Kidney tubule cell (primary cell): ENCODE data around the gene LRRC41.
"Not testable (repeated sequence)": the region's sequence is repeated elsewhere in the genome, so short reads cannot be mapped to it uniquely, and the experiment has no call there.

Experiments used
- DNase-seq: peaks from one replicate; pipeline ENCODE4 v3.0.0-alpha.2; 2018; ENCODE audit warnings: low spot score

The LRRC41 gene

DNA sequence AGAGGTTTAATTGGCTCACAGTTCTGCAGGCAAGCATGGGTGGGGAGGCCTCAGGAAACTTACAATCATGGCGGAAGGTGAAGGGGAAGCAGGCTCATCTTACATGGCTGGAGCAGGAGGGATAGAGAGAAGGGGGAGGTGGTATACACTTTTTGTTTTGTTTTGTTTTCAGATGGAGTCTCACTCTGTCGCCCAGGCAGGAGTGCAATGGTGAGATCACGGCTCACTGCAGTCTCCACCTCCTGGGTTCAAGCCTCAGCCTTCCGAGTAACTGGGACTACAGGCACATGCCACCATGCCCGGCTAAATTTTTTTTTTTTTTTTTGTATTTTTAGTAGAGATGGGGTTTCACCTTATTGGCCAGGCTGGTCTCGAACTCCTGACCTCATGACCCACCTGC is 18.8 kb upstream of the LRRC41 start:
- DNase-seq: not testable (repeated sequence)

DNA sequence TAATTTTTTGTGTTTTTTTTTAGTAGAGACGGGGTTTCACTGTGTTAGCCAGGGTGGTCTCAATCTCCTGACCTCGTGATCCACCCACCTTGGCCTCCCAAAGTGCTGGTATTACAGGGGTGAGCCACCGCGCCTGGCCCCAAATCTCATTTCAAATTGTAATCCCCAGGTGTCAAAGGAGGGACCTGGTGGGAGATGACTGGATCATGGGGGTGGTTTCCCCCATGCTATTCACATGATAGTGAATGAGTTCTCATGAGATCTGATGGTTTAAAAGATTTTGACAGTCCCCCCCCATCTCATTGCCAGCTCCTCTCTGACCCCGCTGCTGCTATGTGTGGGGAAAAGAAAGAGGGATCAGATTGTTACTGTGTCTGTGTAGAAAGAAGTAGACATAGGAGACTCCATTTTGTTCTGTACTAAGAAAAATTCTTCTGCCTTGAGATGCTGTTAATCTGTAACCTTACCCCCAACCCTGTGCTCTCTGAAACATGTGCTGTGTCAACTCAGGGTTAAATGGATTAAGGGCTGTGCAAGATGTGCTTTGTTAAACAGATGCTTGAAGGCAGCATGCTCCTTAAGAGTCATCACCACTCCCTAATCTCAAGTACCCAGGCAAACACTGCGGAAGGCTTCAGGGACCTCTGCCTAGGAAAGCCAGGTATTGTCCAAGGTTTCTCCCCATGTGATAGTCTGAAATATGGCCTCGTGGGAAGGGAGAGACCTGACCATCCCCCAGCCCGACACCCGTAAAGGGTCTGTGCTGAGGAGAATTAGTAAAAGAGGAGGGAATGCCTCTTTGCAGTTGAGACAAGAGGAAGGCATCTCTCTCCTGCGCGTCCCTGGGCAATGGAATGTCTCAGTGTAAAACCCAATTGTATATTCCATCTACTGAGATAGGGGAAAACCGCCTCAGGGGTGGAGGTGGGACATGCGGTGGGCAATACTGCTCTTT is 16.8 kb upstream of the LRRC41 start:
- not testable (repeated sequence) for DNase-seq

DNA sequence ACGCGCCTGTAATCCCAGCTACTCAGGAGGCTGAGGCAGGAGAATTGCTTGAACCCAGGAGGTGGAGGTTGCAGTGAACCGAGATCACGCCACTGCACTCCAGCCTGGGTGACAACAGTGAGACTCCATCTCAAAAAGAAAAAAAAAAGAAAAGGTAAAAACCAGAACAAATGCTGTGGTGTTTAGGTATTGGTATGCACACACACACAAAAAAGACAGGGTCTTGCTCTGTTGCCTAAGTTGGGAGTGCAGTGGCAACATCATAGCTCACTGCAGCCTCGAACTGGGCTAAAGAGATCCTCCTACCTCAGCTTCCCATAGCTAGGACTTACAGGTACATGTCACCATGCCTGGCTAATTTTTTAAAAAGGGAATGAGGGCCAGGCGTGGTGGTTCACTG is 15.9 kb upstream of the LRRC41 start:
- DNase-seq: not testable (repeated sequence)

DNA sequence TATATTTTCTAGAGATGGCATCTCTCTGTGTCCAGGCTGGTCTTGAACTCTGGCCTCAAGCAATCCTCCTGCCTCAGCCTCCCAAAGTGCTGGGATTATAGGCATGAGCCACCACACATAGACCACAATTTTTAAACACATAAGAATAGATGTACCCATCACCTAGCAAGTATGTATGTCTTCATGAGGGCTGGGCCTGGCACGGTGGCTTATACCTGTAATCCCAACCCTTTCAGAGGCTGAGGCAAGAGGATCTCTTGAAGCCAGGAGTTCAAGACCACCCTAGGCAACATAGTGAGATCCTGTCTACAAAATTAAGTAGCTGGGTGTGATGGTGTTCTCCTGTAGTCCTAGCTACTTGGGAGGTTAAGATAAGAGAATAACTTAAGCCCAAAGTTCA is 13.9 kb upstream of the LRRC41 start:
- DNase-seq: no peak

DNA sequence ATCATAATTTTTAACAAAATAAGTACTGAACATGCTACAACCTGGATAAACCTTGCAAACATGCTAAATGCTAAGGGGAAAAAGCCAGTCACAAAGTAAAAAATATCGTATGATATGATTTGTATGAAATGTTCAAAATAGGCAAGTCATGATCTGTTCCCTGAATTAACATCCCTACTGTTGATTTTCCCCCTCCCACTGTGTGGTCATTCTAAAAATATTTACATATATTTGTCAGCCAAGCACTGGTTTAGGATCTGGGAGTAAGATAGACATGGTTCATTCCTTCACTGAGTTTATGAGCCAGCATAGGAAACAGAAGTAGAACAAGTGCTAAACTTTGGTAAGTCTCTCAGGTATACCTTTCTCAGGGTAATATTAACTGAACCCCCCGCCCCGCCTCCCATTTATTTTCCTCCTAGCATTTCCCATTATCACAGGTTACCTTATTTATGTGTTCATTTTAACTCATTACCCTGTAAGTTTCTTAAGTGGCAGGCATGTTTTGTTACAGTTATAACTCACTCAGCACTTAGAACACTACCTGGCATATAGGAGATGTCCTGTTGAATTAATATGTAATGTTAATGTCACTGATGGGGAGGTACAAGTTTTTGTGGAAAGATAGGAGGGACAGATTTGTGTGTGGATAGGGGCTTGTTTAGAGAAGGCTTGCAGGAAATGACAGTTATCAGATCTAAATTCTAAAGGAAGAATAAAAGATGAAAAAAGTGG is 12.4 kb upstream of the LRRC41 start:
- DNase-seq: peak; percentile 42

DNA sequence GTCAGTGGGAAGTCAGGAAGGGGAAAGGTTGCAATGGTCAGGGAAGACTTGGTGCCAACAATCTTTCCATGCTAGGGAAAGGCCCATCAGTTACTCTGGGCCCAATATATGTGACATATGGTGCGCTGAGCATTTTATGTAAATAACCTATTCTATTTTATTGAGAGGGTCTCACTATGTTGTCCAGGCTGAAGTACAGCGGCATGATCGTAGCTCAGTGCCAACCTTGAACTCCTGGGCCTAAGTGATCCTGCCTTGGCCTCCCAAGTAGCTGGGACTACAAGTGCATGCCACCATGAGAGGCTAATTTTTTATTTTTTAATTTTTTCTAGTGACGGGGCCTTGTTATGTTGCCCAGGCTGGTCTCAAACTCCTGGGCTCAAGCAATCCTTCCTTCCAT is 6.9 kb upstream of the LRRC41 start:
- DNase-seq: no peak

DNA sequence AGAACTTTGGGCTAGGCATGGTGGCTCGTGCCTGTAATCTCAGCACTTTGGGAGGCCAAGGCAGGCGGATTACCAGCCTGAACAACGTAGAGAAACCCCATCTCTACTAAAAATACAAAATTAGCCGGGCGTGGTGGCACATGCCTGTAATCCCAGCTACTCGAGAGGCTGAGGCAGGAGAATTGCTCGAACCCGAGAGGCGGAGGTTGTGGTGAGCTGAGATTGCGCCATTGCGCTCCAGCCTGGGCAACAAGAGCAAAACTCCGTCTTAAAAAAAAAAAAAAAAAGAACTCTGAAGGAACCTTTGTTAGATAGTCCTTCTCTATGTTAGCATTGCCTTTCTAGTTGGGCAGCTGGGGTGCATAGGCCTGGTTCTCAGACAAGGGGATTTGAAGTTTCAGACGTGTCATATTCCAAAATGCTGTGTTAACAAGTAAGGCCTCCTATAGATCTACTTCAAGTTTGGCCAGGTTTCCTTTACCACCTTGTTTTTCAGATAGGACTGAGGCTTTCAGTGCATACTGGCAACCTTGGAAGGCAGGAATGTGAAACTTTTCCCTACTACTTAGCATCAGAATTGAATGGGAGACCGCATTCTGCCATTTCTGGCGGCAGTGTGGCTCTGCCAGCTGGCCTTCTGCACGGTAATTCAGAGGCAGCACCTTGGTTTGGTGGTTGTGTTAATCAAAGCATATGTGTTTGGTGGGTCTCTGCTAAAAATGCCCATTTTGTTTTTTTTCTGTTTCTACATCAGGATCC is 6.2 kb upstream of the LRRC41 start:
- DNase-seq: no peak

DNA sequence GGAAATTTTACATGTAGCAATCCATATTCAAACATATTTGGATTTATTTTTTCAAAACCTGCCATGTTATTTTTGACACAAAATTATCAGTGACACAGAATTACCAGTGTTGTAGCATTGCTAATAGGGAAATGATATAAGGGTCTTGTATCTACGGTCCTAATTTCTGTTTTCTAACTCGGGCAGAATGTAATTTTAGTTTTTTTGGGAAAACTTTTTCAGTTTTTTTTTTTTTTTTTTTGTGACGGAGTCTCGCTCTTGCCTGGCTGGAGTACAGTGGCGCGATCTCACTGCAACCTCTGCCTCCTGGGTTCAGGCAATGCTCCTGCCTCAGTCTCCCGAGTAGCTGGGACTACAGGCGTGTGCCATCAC is 2.7 kb upstream of the LRRC41 start:
- DNase-seq: no peak

DNA sequence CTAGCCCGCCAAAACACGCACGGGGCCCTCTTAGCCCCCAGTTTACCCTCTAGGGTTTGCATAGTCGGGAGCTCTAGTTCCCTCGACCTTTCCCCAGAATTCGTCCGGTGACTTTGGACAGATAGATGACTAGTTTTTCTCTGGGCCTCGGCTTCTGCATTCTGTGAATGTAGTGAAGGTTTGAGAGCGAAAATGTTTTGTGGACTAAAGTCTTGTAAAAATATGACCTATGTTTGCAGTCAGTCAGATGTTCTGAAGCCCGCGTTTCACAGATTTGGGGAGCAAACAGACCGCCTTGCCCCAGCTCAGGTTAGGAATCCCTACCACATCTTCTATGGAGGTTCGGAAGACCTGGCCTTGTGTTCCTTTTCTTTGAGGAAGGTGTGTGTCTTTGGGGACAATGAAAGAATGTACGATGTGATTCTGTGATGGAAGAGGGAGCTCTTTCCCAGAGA is 483 bp upstream of the LRRC41 start:
- DNase-seq: no peak

DNA sequence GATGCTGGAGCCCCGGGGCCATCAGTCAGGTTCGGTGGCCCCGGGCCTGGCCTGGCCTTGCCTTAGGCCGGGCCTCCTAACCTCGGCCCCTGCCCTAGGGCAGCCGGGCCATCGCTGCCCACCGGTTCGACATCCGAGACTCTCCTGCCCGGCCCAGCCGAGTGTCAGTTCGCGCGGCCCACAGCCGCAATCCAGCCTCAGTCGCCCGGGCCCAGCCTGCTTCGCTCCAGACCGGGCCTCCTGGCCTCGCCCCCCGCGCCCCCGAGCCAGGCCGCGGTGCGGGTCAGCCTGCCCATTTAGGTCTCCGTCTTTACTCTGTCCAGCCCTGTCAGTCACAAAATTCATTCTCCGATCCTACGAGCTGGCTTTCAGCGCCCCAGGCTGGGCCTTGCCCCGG is 777 bp downstream of the LRRC41 start:
- DNase-seq: peak; percentile 37

DNA sequence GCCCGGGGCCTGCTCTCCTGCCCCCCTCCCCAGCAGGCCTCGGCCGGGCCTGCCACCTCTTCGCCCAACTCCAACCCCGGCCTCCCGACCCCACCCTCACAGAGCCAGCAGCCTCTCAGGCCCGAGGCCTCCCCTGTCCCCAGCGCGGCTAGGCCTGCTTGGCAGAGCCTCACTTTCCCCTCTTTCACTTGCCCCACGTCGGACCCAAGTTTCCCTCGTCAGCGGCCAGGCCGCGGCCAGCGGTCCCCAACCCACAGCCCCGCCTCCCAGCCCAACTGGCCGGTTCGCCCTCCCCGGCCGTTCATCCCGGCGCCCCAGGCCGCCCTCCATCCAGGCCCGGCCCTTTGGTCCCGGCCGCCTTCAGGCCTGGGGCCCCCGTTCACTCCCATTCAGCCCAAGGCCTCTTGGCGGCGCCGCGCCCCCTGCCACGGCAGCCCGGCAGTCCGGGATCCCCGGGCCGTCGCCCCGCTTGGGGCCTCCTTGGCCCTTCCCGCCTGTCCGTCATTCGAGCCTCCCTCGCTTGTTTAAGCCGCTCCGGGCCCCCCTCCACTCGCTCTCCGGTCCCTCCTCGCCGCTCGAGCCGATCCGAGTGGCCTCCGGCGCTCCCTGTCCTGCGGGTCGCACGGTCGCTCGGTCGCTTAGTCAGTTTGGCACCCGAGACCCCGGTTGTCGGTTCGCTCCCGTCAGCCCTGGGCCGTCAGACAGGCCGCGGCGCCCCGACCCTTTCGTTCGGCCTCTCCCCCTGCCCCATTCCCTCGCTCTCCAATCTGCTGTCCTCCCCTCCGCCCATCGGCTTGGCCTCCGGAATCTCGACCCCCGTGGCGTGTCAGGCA is 1.4 kb downstream of the LRRC41 start:
- peak; percentile 61 for DNase-seq

DNA sequence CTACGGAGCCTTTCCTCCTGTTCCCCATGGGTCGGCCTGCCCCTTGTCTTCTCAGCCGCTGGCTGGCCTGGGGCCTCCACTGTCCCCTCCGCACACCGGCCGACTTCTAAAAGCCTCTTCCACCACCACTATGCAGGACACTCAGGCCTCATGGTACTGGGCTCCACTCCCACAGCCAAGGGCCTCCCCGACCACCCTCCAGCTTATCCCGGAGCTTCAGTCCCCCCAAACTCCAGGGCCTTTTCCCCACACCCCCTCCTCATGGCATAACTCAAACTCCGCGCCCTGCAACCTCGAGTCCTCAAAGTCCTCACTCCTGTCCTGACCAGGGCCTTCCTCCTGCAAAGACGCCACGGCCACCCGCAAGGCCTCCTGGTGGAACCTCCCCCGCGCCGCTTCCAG is 2.0 kb downstream of the LRRC41 start:
- DNase-seq: no peak

DNA sequence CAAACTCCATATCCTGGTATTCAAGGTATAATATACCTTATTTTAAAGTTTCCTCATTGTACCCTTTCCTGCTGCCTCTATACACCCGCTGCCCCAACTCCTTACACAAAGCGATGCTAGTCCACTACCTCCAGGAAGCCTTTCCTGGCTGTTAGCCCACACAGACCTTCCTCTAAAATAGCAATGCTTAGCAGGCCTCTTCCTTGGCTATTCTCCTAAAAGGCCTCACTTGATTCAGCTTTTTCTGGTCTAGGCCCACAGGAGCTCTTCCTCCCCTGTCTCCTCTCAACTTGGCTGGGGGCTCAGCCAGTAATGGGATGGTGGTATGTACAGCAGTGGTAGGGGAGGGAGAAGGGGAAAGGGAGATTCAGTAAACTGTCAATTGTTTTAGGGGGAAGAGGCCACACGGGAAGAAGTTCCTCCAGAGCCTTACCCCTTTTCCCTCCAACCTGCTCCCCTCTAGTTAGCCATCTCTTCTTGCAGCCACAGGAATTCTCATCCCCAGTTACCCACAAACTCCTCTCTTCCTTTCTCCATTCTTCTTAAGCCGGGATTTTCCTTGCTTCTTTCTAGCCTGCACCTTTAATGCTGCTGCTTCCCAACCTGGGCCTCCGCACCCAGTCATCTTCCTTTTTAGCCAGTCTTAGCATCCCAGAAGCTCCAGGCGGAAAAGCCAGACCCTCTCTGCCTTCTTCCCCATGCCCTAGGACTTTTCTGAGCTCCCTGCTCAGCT is 2.6 kb downstream of the LRRC41 start:
- peak; percentile 28 for DNase-seq

DNA sequence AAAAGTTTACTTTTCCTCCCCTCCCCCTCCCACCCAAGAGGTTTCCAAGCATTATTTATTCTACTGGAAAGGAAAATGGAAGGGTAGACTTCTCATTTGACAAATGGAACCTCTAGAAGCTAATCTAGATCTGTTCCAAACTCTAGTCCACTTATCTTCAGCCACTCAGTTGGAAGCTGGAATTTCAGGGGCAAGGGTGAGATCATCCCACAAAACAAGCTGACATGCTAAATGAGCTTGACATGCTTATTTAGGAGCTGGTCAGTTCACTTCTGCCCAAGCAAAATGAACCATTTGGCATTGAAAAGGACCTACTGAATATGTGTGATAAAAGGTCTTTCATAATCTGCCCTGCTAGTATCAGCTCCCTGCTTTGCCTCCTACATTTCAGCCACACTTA is 5.0 kb downstream of the LRRC41 start:
- no peak for DNase-seq

DNA sequence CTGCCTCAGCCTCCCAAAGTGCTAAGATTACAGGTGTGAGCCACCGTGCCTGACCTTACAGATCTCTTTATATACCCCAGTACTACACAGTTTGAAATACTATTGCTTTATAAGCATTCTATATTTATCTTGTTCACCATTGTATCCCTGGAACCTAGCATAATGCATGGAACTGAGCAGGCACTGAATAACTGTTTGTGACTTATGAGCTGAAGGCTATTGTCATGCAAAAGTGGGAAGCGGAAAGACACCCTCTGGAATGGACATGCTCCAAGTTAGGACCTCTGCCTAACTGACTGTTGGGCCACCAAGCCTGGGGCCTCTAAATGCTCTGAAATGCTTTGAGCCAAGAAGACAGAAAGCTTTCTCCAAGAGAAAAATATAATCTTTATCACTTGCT is 8.1 kb downstream of the LRRC41 start:
- no peak for DNase-seq

DNA sequence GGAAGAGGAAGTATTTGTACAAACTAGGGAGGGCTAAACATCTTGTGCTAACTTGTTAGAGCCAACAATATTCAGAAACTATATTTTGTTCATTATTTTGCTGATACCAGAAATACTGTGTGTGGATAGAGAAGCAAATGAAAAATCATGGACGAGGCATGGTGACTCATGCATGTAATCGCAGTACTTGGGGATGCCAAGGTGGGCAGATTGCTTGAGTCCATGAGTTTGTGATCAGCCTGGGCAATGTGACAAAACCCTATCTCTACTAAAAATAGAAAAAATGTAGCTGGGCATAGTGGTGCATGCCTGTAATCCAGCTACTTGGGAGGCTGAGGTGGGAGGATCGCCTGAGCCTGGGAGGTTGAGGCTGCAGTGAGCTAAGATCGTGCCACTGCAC is 13.4 kb downstream of the LRRC41 start:
- no peak for DNase-seq

DNA sequence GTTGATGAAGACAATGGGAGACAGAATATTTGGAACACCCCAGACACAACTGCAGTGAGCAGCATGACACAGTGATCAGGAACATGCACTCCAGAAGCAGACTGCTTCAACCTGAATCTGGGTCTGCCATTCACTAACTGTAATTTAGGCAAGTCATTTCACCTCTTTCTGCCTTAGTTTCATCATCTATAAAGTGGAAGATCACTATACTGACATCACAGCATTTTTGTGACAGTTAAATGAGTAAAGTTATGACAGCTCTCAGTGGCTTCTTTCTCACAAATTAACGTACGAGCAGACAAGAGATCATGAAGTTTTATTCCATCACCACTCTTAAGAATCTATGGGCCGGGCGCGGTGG is 14.3 kb downstream of the LRRC41 start:
- DNase-seq: no peak

DNA sequence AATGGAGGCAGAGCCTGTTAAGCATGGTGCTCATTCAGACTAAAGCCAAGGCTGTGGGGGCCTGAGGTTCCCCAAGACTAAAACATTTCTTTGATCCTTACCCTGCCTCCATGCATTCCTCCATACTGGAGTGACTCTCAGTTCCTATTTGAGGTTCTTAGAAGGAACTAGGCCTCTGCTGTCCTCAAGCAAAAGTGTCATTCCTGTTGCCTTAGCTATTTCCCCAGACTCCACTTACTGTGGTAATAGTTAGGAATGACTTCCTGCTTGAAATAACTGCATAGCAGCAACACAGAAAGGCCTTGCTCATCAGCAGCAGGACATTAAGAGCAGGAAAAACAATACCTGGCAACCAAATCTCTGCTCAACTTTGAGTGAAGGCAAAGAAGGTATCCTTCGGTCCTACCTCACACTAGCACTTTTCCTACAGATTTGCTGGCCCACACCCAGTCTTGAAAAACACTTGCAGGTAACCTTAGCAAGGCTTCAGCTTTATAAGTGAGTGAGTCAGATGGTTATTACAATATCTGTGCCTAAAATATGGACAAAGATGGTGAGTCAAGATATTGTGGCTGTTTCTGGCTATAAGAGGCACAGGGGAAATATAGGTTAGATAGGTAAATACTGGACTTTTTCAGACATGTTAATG is 14.8 kb downstream of the LRRC41 start:
- peak; percentile 86 for DNase-seq

DNA sequence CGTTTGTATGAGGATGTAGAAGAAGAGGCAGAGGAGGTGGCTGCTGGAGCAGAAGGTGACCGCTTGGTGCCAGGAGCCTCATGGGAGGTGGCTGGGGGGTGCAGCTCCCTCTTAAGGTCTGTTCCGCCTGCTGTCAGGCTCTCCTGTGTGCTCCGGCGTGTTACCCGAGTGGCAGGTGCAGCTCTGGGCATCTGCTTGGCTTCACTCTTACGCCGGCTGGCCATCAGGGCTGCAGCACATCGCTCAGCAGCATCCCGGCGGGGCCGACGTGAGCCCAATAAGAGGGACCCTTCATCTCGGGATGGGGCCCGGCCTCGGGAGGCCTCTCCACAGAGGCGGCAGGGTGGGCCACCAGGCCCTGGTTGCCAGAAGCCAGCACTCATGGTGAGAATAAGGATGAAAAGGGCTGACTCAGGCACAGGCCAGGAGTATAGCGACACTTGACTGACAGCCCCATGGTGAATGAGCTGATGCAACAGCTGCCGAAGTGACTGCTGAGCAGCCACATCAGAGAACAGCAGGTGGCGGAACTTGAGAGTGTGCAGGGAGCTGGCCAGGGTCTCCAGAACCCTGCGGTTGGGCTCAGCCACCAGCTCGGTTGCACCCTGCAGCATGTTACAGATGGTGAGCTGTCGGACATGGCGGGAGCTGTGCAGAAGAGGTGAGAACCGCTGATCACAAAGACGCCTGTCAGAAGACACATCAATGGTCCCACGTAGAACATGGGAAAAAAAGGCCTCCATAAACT is 17.5 kb downstream of the LRRC41 start:
- no peak for DNase-seq
